DND-41 (cell line): ENCODE data around the gene VWF.

ENCODE experiments used
- ATAC-seq: fragments of 200-7000 bp; cut with Tn5 transposase; 3 replicates; pipeline ENCODE4 v1.9.1; 2021; ENCODE audit warnings: low read depth; ENCODE audit not compliant: insufficient read depth
- DNase-seq: peaks from one replicate; pipeline ENCODE4 v3.0.0-alpha.2; 2020
- H2AFZ ChIP-seq: 2 replicates; pipeline ENCODE4 v1.6.0; 2012; ENCODE audit warnings: low read depth, low read length
- H3K27ac ChIP-seq: 2 replicates; pipeline ENCODE4 v1.5.1; 2012; ENCODE audit warnings: low read length, inconsistent platforms
- H3K27me3 ChIP-seq: fragments of 200-600 bp; sonication (generic); 2 replicates; pipeline ENCODE4 v1.6.0; 2012; ENCODE audit warnings: low read length, mild to moderate bottlenecking, inconsistent platforms; ENCODE audit not compliant: insufficient read depth, poor library complexity
- H3K36me3 ChIP-seq: 2 replicates; pipeline ENCODE4 v1.5.1; 2012; ENCODE audit warnings: low read length, inconsistent platforms; ENCODE audit not compliant: insufficient read depth
- H3K4me1 ChIP-seq: 2 replicates; pipeline ENCODE4 v1.5.1; 2012; ENCODE audit warnings: mild to moderate bottlenecking, low read length; ENCODE audit not compliant: insufficient read depth
- H3K4me2 ChIP-seq: 2 replicates; pipeline ENCODE4 v1.6.0; 2012; ENCODE audit warnings: mild to moderate bottlenecking, moderate library complexity, low read length, inconsistent platforms; ENCODE audit not compliant: insufficient read depth
- H3K4me3 ChIP-seq, 2 experiments: fragments of 200-600 bp in 1 of 2; shearing (Covaris generic) in 1 of 2; 2 replicates each; pipeline ENCODE4 v1.5.1; 2012 to 2016; ENCODE audit warnings: inconsistent platforms in 2 of 2, low read length in 2 of 2, mild to moderate bottlenecking in 2 of 2, low read depth in 1 of 2, moderate library complexity in 1 of 2
- H3K79me2 ChIP-seq: 2 replicates; pipeline ENCODE4 v1.6.0; 2012; ENCODE audit warnings: low read length, inconsistent platforms; ENCODE audit not compliant: insufficient read depth
- H3K9ac ChIP-seq: 2 replicates; pipeline ENCODE4 v1.6.0; 2012; ENCODE audit warnings: low read depth, mild to moderate bottlenecking, inconsistent platforms, low read length, moderate library complexity
- H3K9me3 ChIP-seq: 2 replicates; pipeline ENCODE4 v1.5.1; 2012; ENCODE audit warnings: low read length, moderate library complexity, mild to moderate bottlenecking, inconsistent platforms; ENCODE audit not compliant: insufficient read depth, severe bottlenecking
- H4K20me1 ChIP-seq: 2 replicates; pipeline ENCODE4 v1.6.0; 2012; ENCODE audit warnings: low read length; ENCODE audit not compliant: insufficient read depth
- EZH2 ChIP-seq: IDR thresholded peaks from 3 replicates; pipeline ENCODE4 v1.6.1; 2012; ENCODE audit warnings: borderline replicate concordance, low read depth, mild to moderate bottlenecking, moderate library complexity, low read length, inconsistent platforms; ENCODE audit not compliant: severe bottlenecking
- TF ChIP-seq, protein P1 (sequence below): IDR thresholded peaks from 2 replicates; pipeline ENCODE4 v1.5.1; 2012; ENCODE audit warnings: borderline replicate concordance, low read length, moderate library complexity, mild to moderate bottlenecking; ENCODE audit not compliant: poor library complexity, severe bottlenecking; ENCODE audit errors: extremely low read depth

VWF gene

GRCh38 chr12:6171409-6172015 is 47.0 kb upstream of the VWF start:
- no peaks in the 10 kb centered on the region for H3K79me2 ChIP-seq

GRCh38 chr12:6167327-6168280 is 43.1 kb upstream of the VWF start:
- Histone ChIP-seq H3K9me3 (no peaks in the 10 kb centered on the region), H3K4me3 (no peak overlapping the region), H2AFZ (no peak overlapping the region), H3K27ac (no peak overlapping the region), H4K20me1 (no peaks in the 10 kb centered on the region), H3K9ac (no peak overlapping the region), H3K4me2 (no peak overlapping the region), H3K36me3 (no peaks in the 10 kb centered on the region), H3K79me2 (no peaks in the 10 kb centered on the region), H3K4me1 (no peaks in the 10 kb centered on the region), H3K27me3 (peaks cover 2% of the 10 kb centered on the region)
- no peak for ATAC-seq
- DNase-seq = no peak
- TF ChIP-seq EZH2 = no peak
- TF ChIP-seq, protein P1, sequence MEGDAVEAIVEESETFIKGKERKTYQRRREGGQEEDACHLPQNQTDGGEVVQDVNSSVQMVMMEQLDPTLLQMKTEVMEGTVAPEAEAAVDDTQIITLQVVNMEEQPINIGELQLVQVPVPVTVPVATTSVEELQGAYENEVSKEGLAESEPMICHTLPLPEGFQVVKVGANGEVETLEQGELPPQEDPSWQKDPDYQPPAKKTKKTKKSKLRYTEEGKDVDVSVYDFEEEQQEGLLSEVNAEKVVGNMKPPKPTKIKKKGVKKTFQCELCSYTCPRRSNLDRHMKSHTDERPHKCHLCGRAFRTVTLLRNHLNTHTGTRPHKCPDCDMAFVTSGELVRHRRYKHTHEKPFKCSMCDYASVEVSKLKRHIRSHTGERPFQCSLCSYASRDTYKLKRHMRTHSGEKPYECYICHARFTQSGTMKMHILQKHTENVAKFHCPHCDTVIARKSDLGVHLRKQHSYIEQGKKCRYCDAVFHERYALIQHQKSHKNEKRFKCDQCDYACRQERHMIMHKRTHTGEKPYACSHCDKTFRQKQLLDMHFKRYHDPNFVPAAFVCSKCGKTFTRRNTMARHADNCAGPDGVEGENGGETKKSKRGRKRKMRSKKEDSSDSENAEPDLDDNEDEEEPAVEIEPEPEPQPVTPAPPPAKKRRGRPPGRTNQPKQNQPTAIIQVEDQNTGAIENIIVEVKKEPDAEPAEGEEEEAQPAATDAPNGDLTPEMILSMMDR = no peak

More at GRCh38 chr12:6171409-6172015, 47.0 kb upstream of the VWF start:
- no peak overlapping the region for H3K27ac ChIP-seq
- no peak overlapping the region for H3K9ac ChIP-seq
- DNase-seq (no peak), ATAC-seq (no peak)
- no peak overlapping the region for H3K4me3 ChIP-seq
- H4K20me1 ChIP-seq = no peaks in the 10 kb centered on the region
- H3K9me3 ChIP-seq = no peaks in the 10 kb centered on the region
- no peak overlapping the region for H3K4me2 ChIP-seq
- no peaks in the 10 kb centered on the region for H3K4me1 ChIP-seq
- H2AFZ ChIP-seq = no peak overlapping the region
- TF ChIP-seq, protein P1 = no peak
- TF ChIP-seq EZH2 = no peak
- no peaks in the 10 kb centered on the region for H3K36me3 ChIP-seq
- H3K27me3 ChIP-seq = no peaks in the 10 kb centered on the region

- TF ChIP-seq EZH2 = no peak
- TF ChIP-seq, protein P1 = no peak
- no peak overlapping the region for H3K27ac ChIP-seq
- no peak overlapping the region for H3K4me2 ChIP-seq
- H2AFZ ChIP-seq = no peak overlapping the region
- H3K4me3 ChIP-seq = no peak overlapping the region
- peaks cover 2% of the 10 kb centered on the region for H3K27me3 ChIP-seq
- no peak overlapping the region for H3K9ac ChIP-seq
- H3K4me1 ChIP-seq = no peaks in the 10 kb centered on the region
- H3K9me3 ChIP-seq = no peaks in the 10 kb centered on the region
- no peaks in the 10 kb centered on the region for H3K36me3 ChIP-seq
- ATAC-seq (no peak), DNase-seq (no peak)
- H4K20me1 ChIP-seq = no peaks in the 10 kb centered on the region
- H3K79me2 ChIP-seq = no peaks in the 10 kb centered on the region
These were observed 42.3 kb upstream of the VWF start for GRCh38 chr12:6166808-6167207.
